Neural progenitor cell (in vitro differentiated cells): ENCODE measurements around the gene TGFBR3. TPM values are rescaled to one million over a fixed set of nuclear protein-coding genes. Genes with fewer than 3 reads are reported as not detected.

ENCODE experiments used
- DNase-seq: peaks from one replicate; pipeline ENCODE4 v3.0.0-alpha.2; 2016; ENCODE audit warnings: low spot score
- H2AFZ ChIP-seq: fragments of 200-600 bp; sonication (generic); replicated peaks from 2 replicates; pipeline ENCODE4 v1.6.1; 2016; ENCODE audit warnings: antibody characterized with exemption
- H3F3A ChIP-seq: fragments of 200-600 bp; sonication (generic); 2 replicates; pipeline ENCODE4 v1.6.1; 2016; ENCODE audit warnings: antibody characterized with exemption, low read depth
- H3K27ac ChIP-seq: fragments of 200-600 bp; sonication (generic); 2 replicates; pipeline ENCODE4 v1.5.1; 2016; ENCODE audit warnings: mild to moderate bottlenecking
- H3K27me3 ChIP-seq: fragments of 200-600 bp; sonication (generic); 2 replicates; pipeline ENCODE4 v1.6.1; 2016; ENCODE audit warnings: mild to moderate bottlenecking, moderate library complexity
- H3K36me3 ChIP-seq: fragments of 200-600 bp; sonication (generic); 2 replicates; pipeline ENCODE4 v1.5.1; 2016
- H3K4me1 ChIP-seq: fragments of 200-600 bp; sonication (generic); 2 replicates; pipeline ENCODE4 v1.6.1; 2016; ENCODE audit warnings: mixed run types
- H3K4me2 ChIP-seq: fragments of 200-600 bp; sonication (generic); 2 replicates; pipeline ENCODE4 v1.6.1; 2016
- H3K4me3 ChIP-seq: fragments of 200-600 bp; sonication (generic); 2 replicates; pipeline ENCODE4 v1.5.1; 2016
- H3K79me2 ChIP-seq: fragments of 200-600 bp; sonication (generic); 2 replicates; pipeline ENCODE4 v1.6.1; 2016; ENCODE audit warnings: low read depth
- H3K9ac ChIP-seq: fragments of 200-600 bp; sonication (generic); 2 replicates; pipeline ENCODE4 v1.6.1; 2016
- H3K9me3 ChIP-seq: fragments of 200-600 bp; sonication (generic); 2 replicates; pipeline ENCODE4 v1.5.1; 2016; ENCODE audit warnings: low read depth
- H4K20me1 ChIP-seq: fragments of 200-600 bp; sonication (generic); 2 replicates; pipeline ENCODE4 v1.6.1; 2016; ENCODE audit warnings: low read depth
- H3K27ac Mint-ChIP-seq: 3 replicates; pipeline ENCODE4 v1.8.0; 2021; ENCODE audit warnings: mixed read lengths
- H3K27me3 Mint-ChIP-seq: 2 replicates; pipeline ENCODE4 v1.8.0; 2022; ENCODE audit warnings: low read depth, mild to moderate bottlenecking, inconsistent platforms, moderate library complexity, mixed read lengths; ENCODE audit not compliant: insufficient read depth
- H3K36me3 Mint-ChIP-seq: 3 replicates; pipeline ENCODE4 v1.8.0; 2021; ENCODE audit warnings: mixed read lengths
- H3K4me1 Mint-ChIP-seq: 3 replicates; pipeline ENCODE4 v1.8.0; 2021; ENCODE audit warnings: mixed read lengths
- H3K4me3 Mint-ChIP-seq: 3 replicates; pipeline ENCODE4 v1.8.0; 2021; ENCODE audit warnings: mild to moderate bottlenecking, moderate library complexity, mixed read lengths
- H3K9me3 Mint-ChIP-seq: 3 replicates; pipeline ENCODE4 v1.8.0; 2020; ENCODE audit warnings: mixed read lengths
- CTCF ChIP-seq: fragments of 200-600 bp; sonication (generic); IDR thresholded peaks from 2 replicates; pipeline ENCODE4 v1.5.1; 2017; ENCODE audit warnings: antibody characterized with exemption, mild to moderate bottlenecking
- EZH2 ChIP-seq: fragments of 200-600 bp; sonication (generic); IDR thresholded peaks from 2 replicates; pipeline ENCODE4 v1.6.1; 2017; ENCODE audit warnings: antibody characterized with exemption, mild to moderate bottlenecking, moderate library complexity
- EZH2phosphoT487 ChIP-seq: fragments of 200-600 bp; sonication (generic); IDR thresholded peaks from 2 replicates; pipeline ENCODE4 v1.6.1; 2017; ENCODE audit warnings: antibody characterized with exemption
- total RNA-seq: library from RNA; depleted of rRNA; stranded (reverse); fragments of >200 nt; gene quantifications from 2 replicates; pipeline ENCODE4 v1.2.3, GENCODE V29; 2015; ENCODE audit warnings: low replicate concordance

TGFBR3 gene
- total RNA-seq, 1 donor from 2014 or later, result 11.8 TPM

GRCh38 chr1:91731815-91732214, 154.1 kb downstream of the TGFBR3 start:
- no peaks in the 10 kb centered on the region for H3K79me2 ChIP-seq
- no peak for TF ChIP-seq EZH2phosphoT487
- no peak for TF ChIP-seq CTCF
- TF ChIP-seq EZH2, result no peak
- no peak overlapping the region for H3K4me3 Mint-ChIP-seq
- peaks cover 9% of the 10 kb centered on the region for H3K36me3 Mint-ChIP-seq
- H4K20me1 ChIP-seq, result no peaks in the 10 kb centered on the region
- H3K36me3 ChIP-seq, result no peaks in the 10 kb centered on the region
- H3F3A ChIP-seq, result no peaks in the 10 kb centered on the region
- no peak for DNase-seq
- no peak overlapping the region for H3K27ac ChIP-seq
- no peaks in the 10 kb centered on the region for H3K27me3 ChIP-seq
- no peak overlapping the region for H2AFZ ChIP-seq
- no peak overlapping the region for H3K4me3 ChIP-seq
- H3K27me3 Mint-ChIP-seq, result peaks cover 3% of the 10 kb centered on the region
- peaks cover 42% of the 10 kb centered on the region for H3K4me1 Mint-ChIP-seq
- H3K9me3 ChIP-seq, result no peaks in the 10 kb centered on the region
- peak overlapping the region; percentile 12 for H3K27ac Mint-ChIP-seq
- peaks cover 21% of the 10 kb centered on the region for H3K4me1 ChIP-seq
- H3K9ac ChIP-seq, result no peak overlapping the region
- no peaks in the 10 kb centered on the region for H3K9me3 Mint-ChIP-seq
- no peak overlapping the region for H3K4me2 ChIP-seq

- Mint-ChIP-seq H3K4me3 (no peak overlapping the region), H3K9me3 (no peaks in the 10 kb centered on the region), H3K36me3 (peaks cover 9% of the 10 kb centered on the region), H3K27ac (peak overlapping the region; percentile 89), H3K27me3 (peaks cover 3% of the 10 kb centered on the region), H3K4me1 (peaks cover 38% of the 10 kb centered on the region)
- TF ChIP-seq CTCF, result no peak
- Histone ChIP-seq H2AFZ (no peak overlapping the region), H3K79me2 (no peaks in the 10 kb centered on the region), H3K27me3 (no peaks in the 10 kb centered on the region), H3K27ac (no peak overlapping the region), H3F3A (no peaks in the 10 kb centered on the region), H3K36me3 (no peaks in the 10 kb centered on the region), H4K20me1 (no peaks in the 10 kb centered on the region), H3K4me3 (no peak overlapping the region), H3K9ac (no peak overlapping the region), H3K9me3 (no peaks in the 10 kb centered on the region), H3K4me1 (peaks cover 16% of the 10 kb centered on the region), H3K4me2 (no peak overlapping the region)
- DNase-seq, result peak; percentile 24
Observed at GRCh38 chr1:91730801-91731732, 154.9 kb downstream of the TGFBR3 start.

GRCh38 chr1:91729621-91730358, 156.2 kb downstream of the TGFBR3 start:
- Mint-ChIP-seq H3K27ac (peak overlapping the region; percentile 28), H3K36me3 (peaks cover 9% of the 10 kb centered on the region)
- no peak overlapping the region for H2AFZ ChIP-seq

More at GRCh38 chr1:91729621-91730358, 156.2 kb downstream of the TGFBR3 start:
- no peaks in the 10 kb centered on the region for H3K79me2 ChIP-seq
- no peaks in the 10 kb centered on the region for H3K9me3 Mint-ChIP-seq
- H3K4me1 Mint-ChIP-seq, result peaks cover 38% of the 10 kb centered on the region
- H3K36me3 ChIP-seq, result no peaks in the 10 kb centered on the region
- H3K4me3 ChIP-seq, result no peak overlapping the region
- H3K4me2 ChIP-seq, result no peak overlapping the region
- no peaks in the 10 kb centered on the region for H3F3A ChIP-seq
- no peak overlapping the region for H3K4me3 Mint-ChIP-seq
- no peaks in the 10 kb centered on the region for H4K20me1 ChIP-seq
- H3K9ac ChIP-seq, result no peak overlapping the region
- no peak for DNase-seq
- H3K9me3 ChIP-seq, result no peaks in the 10 kb centered on the region
- TF ChIP-seq EZH2, result no peak
- TF ChIP-seq EZH2phosphoT487, result no peak
- no peak for TF ChIP-seq CTCF
- H3K27ac ChIP-seq, result no peak overlapping the region
- no peaks in the 10 kb centered on the region for H3K27me3 ChIP-seq
- peaks cover 16% of the 10 kb centered on the region for H3K4me1 ChIP-seq
- H3K27me3 Mint-ChIP-seq, result peaks cover 3% of the 10 kb centered on the region
